ENCODE results near the gene POTEH. TPM values are rescaled to one million over a fixed set of nuclear protein-coding genes. Genes with fewer than 3 reads are reported as not detected.
"Not testable (repeated sequence)": the region's sequence is repeated elsewhere in the genome, so short reads cannot be mapped to it uniquely, and the experiment has no call there.

The POTEH gene
- total RNA-seq, 4 donors from 2014 or later: 0.27 TPM; not detected in 3

- intact Hi-C loops (cut with DNase I); H3K27ac ChIP-seq; H3K4me1 ChIP-seq; DNase-seq; H3K36me3 ChIP-seq; H3K4me3 ChIP-seq (replicated peaks in 1 of 3); H3K9me3 ChIP-seq; H3K27me3 ChIP-seq: not testable (repeated sequence)
- WGBS, 2 donors: no CpG with 5 or more reads among the region's 4 CpGs
These were observed 2.1 kb upstream of the POTEH start for GRCh38 chr22:15687676-15688075.

GRCh38 chr22:15688090-15688489, 1.7 kb upstream of the POTEH start:
- H3K4me1 ChIP-seq; H3K27ac ChIP-seq; H3K27me3 ChIP-seq; H3K36me3 ChIP-seq; H3K4me3 ChIP-seq (replicated peaks in 1 of 3); DNase-seq; H3K9me3 ChIP-seq; intact Hi-C loops (cut with DNase I): not testable (repeated sequence)
- WGBS, 2 donors: no CpG with 5 or more reads among the region's 2 CpGs

GRCh38 chr22:15689012-15689748, 646 bp upstream of the POTEH start:
- WGBS, 2 donors: 85 to 86% methylated on average over 39 to 56 of the region's 77 CpGs
- H3K4me1 ChIP-seq; H3K4me3 ChIP-seq (replicated peaks in 1 of 3); H3K9me3 ChIP-seq; H3K27ac ChIP-seq; H3K36me3 ChIP-seq; intact Hi-C loops (cut with DNase I); DNase-seq; H3K27me3 ChIP-seq: not testable (repeated sequence)

DNA sequence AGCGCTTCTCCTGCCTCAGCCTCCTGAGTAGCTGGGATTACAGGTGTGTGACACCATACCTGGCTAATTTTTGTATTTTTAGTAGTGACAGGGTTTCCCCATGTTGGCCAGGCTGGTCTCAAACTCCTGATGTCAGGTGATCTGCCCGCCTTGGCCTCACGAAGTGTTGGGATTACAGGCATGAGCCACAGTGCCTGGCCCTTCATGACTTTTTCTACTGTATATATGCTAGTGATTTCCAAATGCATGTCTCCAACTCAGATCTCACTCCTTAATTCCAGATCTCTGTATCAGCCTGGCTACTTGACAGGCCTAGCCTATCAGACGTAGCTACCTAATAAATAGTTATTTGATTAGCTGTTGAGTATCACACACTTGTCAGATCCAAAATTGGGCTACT, 23.8 kb downstream of the POTEH start:
- H3K27me3 ChIP-seq; H3K4me1 ChIP-seq; H3K4me3 ChIP-seq (replicated peaks in 1 of 3); intact Hi-C loops (cut with DNase I); H3K9me3 ChIP-seq; H3K27ac ChIP-seq; H3K36me3 ChIP-seq: not testable (repeated sequence)
- whole genome bisulfite sequencing, 2 donors: 71 to 85% methylated on average over 4 of the region's 4 CpGs
- peak in 1 of 2 donors; percentile 1 for DNase-seq

- H3K27ac ChIP-seq; H3K4me1 ChIP-seq; H3K27me3 ChIP-seq; intact Hi-C loops (cut with DNase I); DNase-seq; H3K36me3 ChIP-seq; H3K9me3 ChIP-seq; H3K4me3 ChIP-seq (replicated peaks in 1 of 3): not testable (repeated sequence)
- 9 to 42% methylated on average over 1 of the region's 2 CpGs for WGBS, 2 donors
These were observed 24.3 kb downstream of the POTEH start for GRCh38 chr22:15714125-15714524.

DNA sequence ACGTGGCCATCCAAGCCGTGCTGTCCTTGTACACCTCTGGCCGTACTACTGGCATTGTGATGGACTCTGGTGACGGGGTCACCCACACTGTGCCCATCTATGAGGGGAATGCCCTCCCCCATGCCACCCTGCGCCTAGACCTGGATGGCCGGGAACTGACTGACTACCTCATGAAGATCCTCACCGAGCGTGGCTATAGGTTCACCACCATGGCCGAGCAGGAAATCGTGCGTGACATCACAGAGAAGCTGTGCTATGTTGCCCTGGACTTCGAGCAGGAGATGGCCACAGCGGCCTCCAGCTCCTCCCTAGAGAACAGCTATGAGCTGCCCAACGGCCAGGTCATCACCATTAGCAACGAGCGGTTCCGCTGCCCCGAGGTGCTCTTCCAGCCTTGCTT, 32.1 kb downstream of the POTEH start:
- H3K4me3 ChIP-seq (replicated peaks in 1 of 3); H3K27ac ChIP-seq; intact Hi-C loops (cut with DNase I); H3K36me3 ChIP-seq; DNase-seq; H3K27me3 ChIP-seq; H3K4me1 ChIP-seq; H3K9me3 ChIP-seq: not testable (repeated sequence)
- no CpG with 5 or more reads among the region's 18 CpGs for WGBS, 2 donors

DNA sequence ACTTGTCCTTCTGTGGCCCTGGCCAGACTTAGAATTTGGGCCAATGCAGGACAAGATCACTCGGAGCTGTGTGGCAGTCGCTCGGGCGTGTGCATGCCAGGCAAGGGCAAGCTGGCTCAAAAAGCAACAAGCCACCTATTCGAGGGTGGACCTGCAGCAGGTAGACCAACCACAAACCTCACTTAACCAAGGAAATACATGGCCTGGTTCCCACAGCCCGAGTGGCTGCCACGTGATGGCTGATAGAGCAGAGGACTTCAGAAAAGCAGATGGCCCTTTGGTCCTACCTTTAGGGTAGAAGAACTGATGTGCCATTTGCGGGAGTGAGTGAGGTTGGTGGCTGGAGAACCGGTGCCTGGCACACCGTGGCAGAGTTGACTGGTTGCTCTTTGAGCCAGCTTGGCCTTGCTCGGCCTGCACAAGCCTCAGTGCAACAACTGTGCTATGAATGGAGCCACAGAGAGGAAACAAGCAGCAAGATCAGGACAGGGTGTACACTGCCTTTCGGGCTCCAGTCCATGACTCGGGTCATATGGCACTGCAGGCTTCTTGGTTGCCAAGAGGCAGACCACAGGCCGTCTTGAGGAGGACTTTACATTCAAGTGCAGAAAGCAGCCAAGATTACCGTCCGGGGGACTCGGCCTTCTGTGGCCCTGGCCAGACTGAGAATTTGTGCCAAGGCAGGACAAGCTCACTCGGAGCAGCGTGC, 39.5 kb downstream of the POTEH start:
- H3K4me1 ChIP-seq; intact Hi-C loops (cut with DNase I); H3K4me3 ChIP-seq (replicated peaks in 1 of 3); H3K36me3 ChIP-seq; DNase-seq; H3K27ac ChIP-seq; H3K9me3 ChIP-seq; H3K27me3 ChIP-seq: not testable (repeated sequence)
- WGBS, 2 donors: 61 to 67% methylated on average over 5 to 6 of the region's 19 CpGs

DNA sequence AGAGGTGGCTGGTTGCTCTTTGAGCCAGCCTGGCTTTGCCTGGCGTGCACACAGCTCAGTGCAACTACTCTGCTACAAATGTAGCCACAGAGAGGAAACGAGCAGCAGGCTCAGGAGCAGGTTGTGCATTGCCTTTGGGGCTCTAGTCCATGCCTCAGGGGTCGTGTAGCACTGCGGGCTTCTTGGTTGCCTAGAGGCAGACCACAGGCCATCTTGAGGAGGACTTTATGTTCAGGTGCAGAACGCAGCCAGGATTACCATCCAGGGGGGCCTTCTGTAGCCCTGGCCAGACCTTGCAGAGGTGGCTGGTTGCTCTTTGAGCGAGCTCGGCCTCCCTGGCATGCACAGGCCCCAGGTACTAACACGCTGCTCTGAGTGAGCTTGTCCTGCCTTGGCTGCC, 41.2 kb downstream of the POTEH start:
- H3K4me1 ChIP-seq; H3K27me3 ChIP-seq; H3K27ac ChIP-seq; H3K36me3 ChIP-seq; H3K9me3 ChIP-seq; DNase-seq; intact Hi-C loops (cut with DNase I); H3K4me3 ChIP-seq (replicated peaks in 1 of 3): not testable (repeated sequence)
- no CpG with 5 or more reads among the region's 8 CpGs for WGBS, 2 donors

- intact Hi-C loops (cut with DNase I); H3K4me3 ChIP-seq (replicated peaks in 1 of 3); H3K27ac ChIP-seq; H3K4me1 ChIP-seq; DNase-seq; H3K36me3 ChIP-seq; H3K27me3 ChIP-seq; H3K9me3 ChIP-seq: not testable (repeated sequence)
- 60% methylated on average over 1 of the region's 6 CpGs; no CpG with 5 or more reads in 1 of the 2 donors for WGBS, 2 donors
These were observed 44.6 kb downstream of the POTEH start for GRCh38 chr22:15734411-15734810.

DNA sequence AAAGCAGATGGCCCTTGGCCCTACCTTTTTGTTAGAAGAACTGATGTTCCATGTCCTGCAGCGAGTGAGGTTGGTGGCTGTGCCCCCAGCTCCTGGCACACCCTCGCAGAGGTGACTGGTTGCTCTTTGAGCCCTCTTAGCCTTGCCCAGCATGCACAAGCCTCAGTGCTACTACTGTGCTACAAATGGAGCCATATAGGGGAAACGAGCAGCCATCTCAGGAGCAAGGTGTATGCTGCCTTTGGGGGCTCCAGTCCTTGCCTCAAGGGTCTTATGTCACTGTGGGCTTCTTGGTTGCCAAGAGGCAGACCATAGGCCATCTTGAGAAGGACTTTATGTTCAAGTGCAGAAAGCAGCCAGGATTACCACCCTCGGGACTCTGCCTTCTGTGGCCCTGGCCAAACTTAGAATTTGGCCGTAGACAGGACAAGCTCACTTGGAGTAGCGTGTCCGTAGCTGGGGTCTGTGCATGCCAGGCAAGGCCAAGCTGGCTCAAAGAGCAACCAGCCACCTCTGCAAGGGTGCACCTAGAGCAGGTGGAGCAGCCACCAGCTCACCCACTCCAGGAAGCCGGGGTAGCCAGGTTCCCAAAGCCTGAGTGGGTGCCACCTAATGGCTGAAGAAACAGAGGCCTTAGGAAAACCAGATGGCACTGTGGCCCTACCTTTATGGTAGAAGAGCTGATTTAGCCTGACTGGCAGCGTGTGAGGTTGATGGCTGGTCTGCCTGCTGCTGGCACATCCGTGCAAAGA, 48.5 kb downstream of the POTEH start:
- H3K9me3 ChIP-seq; H3K27me3 ChIP-seq; DNase-seq; H3K4me1 ChIP-seq; intact Hi-C loops (cut with DNase I); H3K27ac ChIP-seq; H3K4me3 ChIP-seq (replicated peaks in 1 of 3); H3K36me3 ChIP-seq: not testable (repeated sequence)
- WGBS, 2 donors: 80% methylated on average over 5 of the region's 10 CpGs; no CpG with 5 or more reads in 1 of the 2 donors

DNA sequence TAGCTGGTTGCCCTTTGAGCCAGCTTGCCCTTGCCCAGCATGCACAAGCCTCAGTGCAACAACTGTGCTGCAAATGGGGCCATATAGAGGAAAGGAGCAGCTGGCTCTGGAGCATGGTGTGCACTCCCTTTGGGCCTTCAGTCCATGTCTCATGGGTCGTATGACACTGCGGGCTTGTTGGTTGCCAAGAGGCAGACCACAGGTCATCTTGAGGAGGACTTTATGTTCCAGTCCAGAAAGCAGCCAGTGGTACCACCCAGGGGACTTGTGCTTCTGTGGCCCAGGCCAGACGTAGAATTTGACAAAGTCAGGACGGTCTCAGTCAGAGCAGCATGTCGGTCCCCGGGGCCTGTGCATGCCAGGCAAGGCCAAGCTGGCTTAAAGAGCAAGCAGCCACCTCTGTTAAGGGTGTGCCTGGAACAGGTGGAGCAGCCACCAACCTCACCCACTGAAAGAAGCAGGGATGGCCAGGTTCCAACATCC, 49.1 kb downstream of the POTEH start:
- 88% methylated on average over 2 of the region's 6 CpGs; no CpG with 5 or more reads in 1 of the 2 donors for WGBS, 2 donors
- DNase-seq; H3K27ac ChIP-seq; H3K27me3 ChIP-seq; H3K4me1 ChIP-seq; H3K9me3 ChIP-seq; H3K4me3 ChIP-seq (replicated peaks in 1 of 3); H3K36me3 ChIP-seq; intact Hi-C loops (cut with DNase I): not testable (repeated sequence)

DNA sequence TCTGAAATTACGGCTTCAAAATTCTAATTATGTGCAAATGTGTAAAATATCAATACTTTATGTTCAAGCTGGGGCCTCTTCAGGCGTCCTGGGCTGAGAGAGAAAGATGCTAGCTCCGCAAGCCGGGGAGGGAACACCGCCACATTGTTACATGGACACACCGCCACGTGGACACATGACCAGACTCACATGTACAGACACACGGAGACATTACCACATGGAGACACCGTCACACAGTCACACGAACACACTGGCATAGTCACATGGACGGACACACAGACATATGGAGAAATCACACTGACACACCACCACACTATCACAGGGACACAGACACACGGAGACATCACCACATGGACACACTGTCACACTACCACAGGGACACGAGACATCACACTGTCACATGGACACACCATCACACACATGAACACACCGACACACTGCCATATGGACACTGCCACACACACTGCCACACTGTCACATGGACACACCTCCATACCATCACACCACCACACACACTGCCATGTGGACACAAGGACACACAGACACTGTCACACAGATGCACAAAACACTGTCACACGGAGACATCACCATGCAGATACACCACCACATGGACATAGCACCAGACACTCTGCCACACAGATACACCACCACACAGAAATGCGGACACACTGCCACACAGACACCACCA, 58.0 kb downstream of the POTEH start:
- H3K27ac ChIP-seq; intact Hi-C loops (cut with DNase I); H3K4me1 ChIP-seq; H3K27me3 ChIP-seq; H3K4me3 ChIP-seq (replicated peaks in 1 of 3); DNase-seq; H3K9me3 ChIP-seq; H3K36me3 ChIP-seq: not testable (repeated sequence)
- WGBS, 2 donors: 82 to 84% methylated on average over 9 to 12 of the region's 16 CpGs

Measured in thyroid gland (tissue), 4 donors.